GM19099 (cell line): Measurements from ENCODE around the gene MAPK10.

Source experiments
- POLR2A ChIP-seq: IDR thresholded peaks from 3 replicates; pipeline ENCODE4 v1.6.1; 2011; ENCODE audit warnings: low read depth; ENCODE audit not compliant: insufficient read length; ENCODE audit errors: extremely low read depth

Gene MAPK10

DNA sequence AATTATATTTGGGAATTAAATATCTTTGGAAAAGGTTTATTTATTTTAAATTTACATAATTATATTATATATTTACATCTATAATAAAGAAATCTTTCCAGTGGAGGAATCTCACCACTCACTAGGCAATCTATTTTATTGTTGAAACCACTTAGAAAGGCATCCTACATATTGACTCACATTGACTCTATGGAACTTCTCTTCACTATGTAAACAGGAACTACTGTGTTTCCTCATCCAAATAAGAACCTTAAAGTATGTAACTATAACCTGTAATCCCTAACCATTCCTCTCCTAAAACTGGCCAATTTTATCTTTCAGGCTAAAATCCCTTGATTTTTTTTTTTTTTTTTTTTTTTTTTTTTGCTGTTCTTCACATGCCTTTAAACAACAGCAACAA, 268.7 kb downstream of the MAPK10 start:
- TF ChIP-seq POLR2A, result no peak

DNA sequence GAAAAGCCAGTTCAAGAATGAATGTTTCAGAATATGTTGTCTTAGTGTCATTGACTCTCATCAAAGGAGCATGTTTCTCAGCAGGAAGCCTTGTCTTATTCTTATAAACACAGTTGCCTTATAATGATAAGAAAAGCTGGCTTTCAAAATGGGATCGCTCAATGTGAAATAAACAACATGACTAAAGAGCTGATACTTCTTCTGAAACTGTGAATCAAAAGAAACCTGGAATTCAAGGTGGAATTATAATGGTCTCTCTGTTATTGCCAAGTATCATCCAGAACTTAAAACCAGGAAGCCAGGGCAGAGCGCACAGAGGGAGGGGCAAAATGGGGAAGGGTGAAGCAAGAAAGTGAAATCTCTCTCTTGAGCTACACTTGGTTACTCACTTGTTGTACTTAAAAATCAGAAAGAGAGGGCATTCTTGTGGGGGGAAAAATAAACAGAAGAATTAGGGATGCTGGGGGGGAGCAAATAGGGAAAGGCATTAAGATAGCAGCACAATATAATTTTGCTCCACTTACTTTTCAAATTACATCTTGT, 270.0 kb downstream of the MAPK10 start:
- TF ChIP-seq POLR2A, result no peak

DNA sequence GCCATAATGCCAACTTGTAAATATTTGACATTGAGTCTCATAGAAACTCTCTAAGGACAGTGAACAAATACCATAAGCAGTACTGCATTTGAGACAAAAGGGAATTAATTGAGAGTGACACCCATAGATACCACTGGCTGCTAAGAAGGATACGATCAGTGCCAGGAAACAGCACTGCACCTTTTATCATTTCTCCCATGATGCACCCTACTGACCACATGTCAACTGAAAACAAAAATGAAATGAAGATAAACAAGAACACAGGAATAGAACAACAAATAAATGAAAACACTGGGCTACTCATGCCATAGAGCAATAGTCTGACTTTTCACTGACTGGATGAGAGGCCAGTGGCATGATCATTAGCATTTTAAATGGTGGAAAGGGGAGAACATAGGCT, 270.8 kb downstream of the MAPK10 start:
- no peak for TF ChIP-seq POLR2A

- no peak for TF ChIP-seq POLR2A
Measured at GRCh38 chr4:86060341-86060740, 299.5 kb downstream of the MAPK10 start.

DNA sequence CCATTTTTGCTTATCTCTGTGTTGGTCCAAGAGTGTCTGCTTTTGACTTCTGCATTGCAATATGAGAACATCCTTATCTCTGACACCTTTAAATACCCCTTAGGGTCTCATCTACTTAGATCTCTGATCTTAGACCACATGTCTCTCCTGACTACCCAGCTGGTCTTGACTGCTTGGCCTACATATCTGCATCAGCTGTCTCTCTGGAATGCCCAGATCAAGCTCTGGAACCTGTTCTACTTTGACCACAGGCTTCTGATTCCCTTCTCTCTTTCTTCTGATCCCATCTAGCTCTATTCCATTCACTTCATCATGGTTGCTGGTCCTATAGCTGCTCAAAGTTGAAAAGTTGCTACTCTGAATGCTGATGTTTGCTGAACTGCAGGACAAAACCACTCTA, 301.2 kb downstream of the MAPK10 start:
- TF ChIP-seq POLR2A, result no peak

- TF ChIP-seq POLR2A, result no peak
Measured at GRCh38 chr4:86055898-86056297, 304.0 kb downstream of the MAPK10 start.

GRCh38 chr4:86054286-86055032, 305.4 kb downstream of the MAPK10 start:
- no peak for TF ChIP-seq POLR2A

DNA sequence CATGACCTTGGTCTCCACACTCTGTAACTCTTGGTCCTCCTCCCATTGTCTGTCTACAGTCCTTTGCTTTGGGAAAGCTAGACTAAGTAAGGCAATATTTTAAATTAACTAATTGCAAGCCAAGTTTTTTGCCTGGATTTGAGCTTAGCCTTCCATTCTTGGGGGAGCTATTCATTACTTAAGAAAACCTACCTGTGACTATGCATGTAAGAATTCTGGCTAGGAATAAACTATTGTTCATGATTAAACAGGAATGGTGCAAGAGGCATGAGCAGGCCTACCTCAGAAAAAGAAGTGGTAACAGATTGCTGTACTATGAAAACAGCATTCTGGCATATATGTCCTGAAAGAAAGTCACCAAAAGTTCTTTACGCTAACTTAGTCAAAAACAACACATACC, 309.4 kb downstream of the MAPK10 start:
- TF ChIP-seq POLR2A, result no peak

GRCh38 chr4:86048426-86048825, 311.4 kb downstream of the MAPK10 start:
- TF ChIP-seq POLR2A, result no peak

DNA sequence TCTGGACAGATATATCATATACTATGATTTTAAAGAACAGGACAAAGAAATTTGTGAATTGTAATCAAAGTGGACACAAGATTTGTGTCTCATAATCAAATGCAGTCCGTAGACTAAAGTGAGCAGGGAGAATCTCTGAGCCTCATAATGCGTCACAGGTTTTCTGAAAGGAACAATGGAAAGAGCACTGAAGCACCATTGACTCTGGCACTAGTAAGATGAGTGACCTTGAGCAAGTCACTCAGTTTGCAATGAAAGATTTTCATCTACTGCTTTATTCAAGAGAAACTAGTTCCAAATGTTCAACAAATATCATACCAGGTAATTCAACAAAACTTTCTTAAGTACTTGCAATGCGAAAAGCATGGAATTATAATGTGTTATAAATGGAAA, 315.3 kb downstream of the MAPK10 start:
- no peak for TF ChIP-seq POLR2A

GRCh38 chr4:86043755-86044592, 315.9 kb downstream of the MAPK10 start:
- TF ChIP-seq POLR2A, result no peak

DNA sequence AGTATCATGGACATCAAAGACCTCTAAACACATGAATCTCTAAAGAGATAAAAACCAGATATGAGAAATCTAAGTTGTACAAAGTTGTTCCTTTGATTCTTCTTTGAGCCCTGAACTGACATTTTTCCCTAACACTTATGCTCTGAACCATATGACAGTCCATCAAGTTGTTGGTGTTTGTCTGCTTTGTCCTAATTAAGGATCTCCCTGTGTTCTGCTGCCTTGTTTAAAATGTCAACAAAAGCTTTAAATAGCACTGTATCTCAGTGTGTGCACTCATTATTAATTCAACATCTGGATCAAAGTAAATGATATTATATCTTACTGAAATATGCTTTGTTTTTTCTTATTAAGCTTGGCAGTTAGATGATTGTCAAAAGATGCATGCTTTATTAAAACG, 321.8 kb downstream of the MAPK10 start:
- no peak for TF ChIP-seq POLR2A

DNA sequence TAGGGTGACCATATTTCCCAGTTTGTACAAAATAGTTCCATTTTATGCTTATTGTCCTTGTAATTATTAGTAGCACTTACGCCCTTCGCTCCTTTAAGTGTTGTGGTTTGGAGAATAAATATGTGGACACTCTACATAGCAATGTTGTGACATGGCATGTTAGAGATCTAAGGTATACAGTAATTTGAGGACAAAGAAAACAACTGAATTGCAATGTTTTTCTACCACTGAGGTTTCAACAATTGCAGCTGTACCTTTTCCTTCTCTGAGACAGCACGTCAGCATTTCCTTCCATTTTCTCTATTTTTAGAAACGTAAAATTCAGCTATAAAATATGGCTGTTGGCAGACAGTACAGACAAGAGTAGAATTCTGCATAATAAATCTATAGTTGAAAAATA, 323.1 kb downstream of the MAPK10 start:
- no peak for TF ChIP-seq POLR2A

- TF ChIP-seq POLR2A, result no peak
Measured at GRCh38 chr4:86035688-86036087, 324.2 kb downstream of the MAPK10 start.

DNA sequence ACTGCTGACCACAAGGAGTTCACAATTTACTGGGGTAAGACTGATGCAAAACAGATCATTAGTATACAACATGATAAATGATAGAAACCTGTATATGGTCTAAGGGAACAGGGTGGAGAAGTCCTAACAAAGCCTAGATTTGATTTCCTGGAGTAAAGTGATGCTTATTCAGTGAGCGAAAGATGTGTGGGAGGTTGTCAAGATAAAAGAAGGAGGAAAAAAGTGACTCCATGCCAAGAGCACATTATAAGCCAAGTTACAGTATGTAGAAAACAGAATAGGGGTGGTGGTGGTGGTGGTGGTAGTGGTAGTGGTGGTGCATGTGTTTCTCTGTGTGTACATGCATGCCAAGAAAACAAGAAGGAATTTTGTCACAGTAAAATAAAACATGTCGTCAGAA, 325.2 kb downstream of the MAPK10 start:
- TF ChIP-seq POLR2A, result no peak

GRCh38 chr4:86033171-86033570, 326.7 kb downstream of the MAPK10 start:
- no peak for TF ChIP-seq POLR2A
